Measurements from ENCODE around the gene TXNRD3. TPM values are rescaled to one million over a fixed set of nuclear protein-coding genes. Genes with fewer than 3 reads are reported as not detected.

The TXNRD3 gene
- total and polyA plus RNA-seq, 12 donors, result 6.8 to 20.8 (median 10.6) TPM

- Histone ChIP-seq H3K36me3 (replicated peaks in 1 of 2) (no peaks in the 10 kb centered on the region), H3K9me3 (replicated peaks in 1 of 3) (peaks cover 0 to 3% (median 0%) of the 10 kb centered on the region in 3 donors), H3K4me3 (no peak overlapping the region), H3K27me3 (no peaks in the 10 kb centered on the region), H3K4me1 (replicated peaks in 1 of 2) (no peaks in the 10 kb centered on the region), H3K27ac (no peak overlapping the region)
- WGBS, 4 donors, result 75 to 84% (median 79%) methylated on average over 2 to 3 of the region's 3 CpGs
- TF ChIP-seq POLR2A (IDR thresholded peaks at IDR 0.05) (no peak), CTCF (IDR thresholded peaks at IDR 0.05) (no peak)
- intact Hi-C loops (cut with DNase I), result no loop called here
- no peak for DNase-seq
Measured at GRCh38 chr3:126568776-126569342, 86.1 kb downstream of the TXNRD3 start.

DNA sequence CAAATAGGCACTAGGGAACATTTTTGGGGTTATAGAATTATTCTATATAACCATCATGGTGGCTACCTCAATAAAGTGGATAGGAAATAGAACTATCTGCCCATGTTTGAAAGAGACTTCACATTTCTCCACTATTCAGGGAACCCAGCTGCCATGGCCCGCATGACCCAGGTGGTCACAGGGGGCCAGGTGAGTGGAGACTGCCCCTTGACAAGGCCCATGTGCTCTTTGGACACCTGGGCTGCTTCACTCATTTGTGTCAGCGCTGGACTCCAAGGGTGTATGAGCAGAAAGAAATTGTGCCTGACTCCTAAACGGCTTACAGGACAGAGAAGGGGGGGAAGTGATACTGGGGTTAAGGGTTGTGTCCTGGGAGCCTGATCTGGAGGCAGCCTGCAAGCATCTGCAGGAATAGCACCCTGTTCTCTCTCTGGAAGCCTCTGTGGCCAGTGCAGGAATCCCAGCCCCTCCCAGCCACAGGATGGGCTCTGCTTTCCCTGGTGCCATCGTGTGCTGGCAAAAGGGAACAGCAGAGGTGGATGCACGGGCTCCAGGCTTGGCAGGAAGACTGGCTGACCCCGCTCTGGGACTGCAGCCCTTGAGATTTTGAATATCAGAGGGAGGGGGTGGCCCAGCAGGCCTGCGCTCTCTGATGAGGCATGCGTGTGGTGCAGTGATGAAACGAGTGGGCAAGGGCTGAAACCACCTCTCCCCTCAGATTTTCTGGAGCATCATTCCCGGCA lies 87.1 kb downstream of the TXNRD3 start:
- no peaks in the 10 kb centered on the region for H3K36me3 ChIP-seq (replicated peaks in 1 of 2)
- peak in 2 of 7 donors; percentile 35 for DNase-seq
- H3K4me1 ChIP-seq (replicated peaks in 1 of 2), result no peaks in the 10 kb centered on the region
- intact Hi-C loops (cut with DNase I), result no loop called here
- peaks cover 0 to 3% (median 0%) of the 10 kb centered on the region in 3 donors for H3K9me3 ChIP-seq (replicated peaks in 1 of 3)
- no peak overlapping the region for H3K4me3 ChIP-seq
- H3K27ac ChIP-seq, result no peak overlapping the region
- 52 to 65% (median 61%) methylated on average over 7 to 10 of the region's 10 CpGs for WGBS, 4 donors
- no peaks in the 10 kb centered on the region for H3K27me3 ChIP-seq
- TF ChIP-seq POLR2A (IDR thresholded peaks at IDR 0.05) (no peak), CTCF (IDR thresholded peaks at IDR 0.05) (no peak)

DNA sequence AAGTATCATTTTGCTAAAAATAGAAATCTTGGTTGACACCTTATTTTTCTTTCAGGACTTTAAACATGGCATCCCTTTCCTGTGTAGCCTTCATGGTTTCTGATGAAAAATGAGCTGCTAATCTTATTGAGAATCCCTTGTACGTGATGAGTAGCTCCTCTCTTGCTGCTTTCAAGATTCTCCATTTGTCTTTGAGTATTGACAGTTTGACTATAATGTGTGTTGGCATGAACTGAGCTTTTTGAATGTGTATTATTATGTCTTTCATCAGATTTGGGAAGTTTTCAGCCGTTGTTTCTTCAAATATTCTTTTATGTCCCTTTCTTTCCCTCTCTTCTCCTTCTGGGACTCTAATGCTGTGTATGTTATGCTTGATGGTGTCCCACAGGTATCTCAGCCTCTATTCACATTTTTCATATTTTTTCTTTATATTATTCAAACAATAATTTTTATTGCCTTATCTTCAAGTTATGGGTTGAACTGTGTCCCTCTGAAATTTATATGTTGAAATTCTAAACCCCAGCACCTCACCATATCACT lies 92.1 kb downstream of the TXNRD3 start:
- no peak for DNase-seq
- WGBS, 4 donors, result 50 to 78% (median 72%) methylated on average over 2 of the region's 2 CpGs
- no peak overlapping the region for H3K4me3 ChIP-seq
- TF ChIP-seq POLR2A (IDR thresholded peaks at IDR 0.05) (no peak), CTCF (IDR thresholded peaks at IDR 0.05) (no peak)
- peaks cover 0 to 3% (median 0%) of the 10 kb centered on the region in 3 donors for H3K9me3 ChIP-seq (replicated peaks in 1 of 3)
- H3K27me3 ChIP-seq, result no peaks in the 10 kb centered on the region
- H3K36me3 ChIP-seq (replicated peaks in 1 of 2), result no peaks in the 10 kb centered on the region
- no peak overlapping the region for H3K27ac ChIP-seq
- H3K4me1 ChIP-seq (replicated peaks in 1 of 2), result no peaks in the 10 kb centered on the region
- intact Hi-C loops (cut with DNase I), result no loop called here

- Histone ChIP-seq H3K36me3 (replicated peaks in 1 of 2) (no peaks in the 10 kb centered on the region), H3K27ac (no peak within 1 kb of the TSS), H3K27me3 (no peaks in the 10 kb centered on the region), H3K4me3 (no peak within 1 kb of the TSS), H3K9me3 (replicated peaks in 1 of 3) (no peaks in the 10 kb centered on the region), H3K4me1 (replicated peaks in 1 of 2) (no peaks in the 10 kb centered on the region)
- 70 to 76% (median 72%) methylated on average over 4 to 9 of the region's 9 CpGs for WGBS, 4 donors
- intact Hi-C loops (cut with DNase I), result no loop called here
- DNase-seq, result peak in 2 of 7 donors; percentile 8 to 27
- TF ChIP-seq CTCF (IDR thresholded peaks at IDR 0.05), result no peak
Measured at GRCh38 chr3:126558336-126559071, 96.4 kb downstream of the TXNRD3 start, which contains the start of gene C3orf22. C3orf22 (minus strand) TSS chr3:126558932; CDS start chr3:126553390, 5,542 bp downstream.

All from adrenal gland (tissue), 12 donors.